NOMO-1 treated with dmso at 0.1 percent for 144 hours (cell line): ENCODE measurements around the gene SOX6.

Experiments used
- DNase-seq: peaks from one replicate; lab custom pipeline; 2025; ENCODE audit not compliant: unreplicated experiment; lab: John Stamatoyannopoulos, UW

Gene SOX6

GRCh38 chr11:16195651-16196050, 160.7 kb downstream of the SOX6 start:
- DNase-seq = no peak

GRCh38 chr11:16194566-16194965, 161.8 kb downstream of the SOX6 start:
- DNase-seq = no peak

GRCh38 chr11:16193897-16194381, 162.4 kb downstream of the SOX6 start:
- no peak for DNase-seq

DNA sequence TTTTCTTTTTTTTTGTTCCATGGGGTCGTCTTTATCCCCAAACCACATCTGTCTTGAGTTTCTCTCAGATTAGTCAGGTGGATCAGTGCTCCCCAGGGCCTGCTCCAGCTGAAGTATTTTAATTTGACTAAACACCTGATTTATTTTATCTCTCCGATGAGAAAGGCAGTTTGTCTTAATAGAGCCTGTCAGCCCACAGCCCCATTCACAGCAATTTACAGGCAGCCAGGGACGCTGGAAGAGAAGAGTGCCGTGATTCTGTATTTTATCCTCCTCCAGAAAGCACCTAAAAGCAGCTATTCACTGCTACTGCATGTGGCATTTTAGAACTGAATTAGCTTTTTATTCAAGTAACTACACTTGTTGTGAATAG, 164.5 kb downstream of the SOX6 start:
- DNase-seq = no peak

DNA sequence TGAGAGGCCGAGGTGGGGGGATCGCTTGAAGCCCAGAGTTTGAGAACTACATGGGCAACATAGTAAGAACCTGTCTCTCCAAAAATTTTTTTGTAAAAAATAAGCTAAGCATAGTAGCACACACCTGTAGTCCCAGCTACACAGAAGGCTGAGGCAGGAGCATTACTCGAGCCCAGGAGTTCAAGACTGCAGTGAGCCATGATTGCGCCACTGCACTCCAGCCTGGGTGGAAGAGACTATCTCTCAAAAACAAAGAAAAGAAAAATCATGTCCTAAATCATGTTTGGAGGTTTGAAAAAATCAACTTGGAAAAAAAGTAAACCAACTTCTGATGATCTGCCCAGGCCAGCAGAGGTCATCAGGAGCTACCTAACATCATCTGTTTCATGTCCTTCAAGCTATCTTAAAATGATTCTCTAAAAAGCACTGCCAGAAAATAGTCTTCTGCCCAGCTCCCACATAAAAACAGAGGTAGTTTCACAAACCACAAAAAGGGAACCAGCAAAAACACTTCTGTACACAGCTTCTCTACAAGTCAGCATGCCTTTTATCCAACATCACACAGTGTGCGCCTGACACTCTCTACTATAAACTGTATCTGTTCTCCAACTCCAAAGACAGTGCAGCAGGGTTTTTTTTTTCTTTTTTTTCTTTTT, 165.0 kb downstream of the SOX6 start:
- no peak for DNase-seq

- no peak for DNase-seq
Observed at GRCh38 chr11:16186680-16187079, 169.7 kb downstream of the SOX6 start.

- no peak for DNase-seq
Observed at GRCh38 chr11:16185042-16185441, 171.3 kb downstream of the SOX6 start.

- DNase-seq = no peak
Observed at GRCh38 chr11:16184588-16184987, 171.8 kb downstream of the SOX6 start.

GRCh38 chr11:16182553-16182952, 173.8 kb downstream of the SOX6 start:
- no peak for DNase-seq

DNA sequence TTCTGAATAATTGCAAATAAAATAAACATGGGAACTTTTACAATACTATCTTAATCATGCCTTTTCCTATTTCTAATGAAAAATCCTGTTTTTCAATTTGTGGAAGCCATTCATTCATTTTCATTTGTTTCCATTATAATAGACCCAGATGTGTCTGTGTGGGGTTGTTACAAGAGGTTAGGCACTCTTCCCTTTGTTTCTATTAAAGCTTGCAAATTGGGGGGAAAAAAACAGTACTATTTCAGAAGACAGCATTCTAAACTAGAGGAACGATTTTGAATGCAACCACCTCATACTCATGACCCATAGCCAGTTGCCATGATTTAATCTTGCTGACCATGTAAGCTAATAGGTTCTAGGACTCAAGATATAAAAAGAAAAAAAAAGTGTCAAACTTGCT, 175.5 kb downstream of the SOX6 start:
- DNase-seq = no peak

DNA sequence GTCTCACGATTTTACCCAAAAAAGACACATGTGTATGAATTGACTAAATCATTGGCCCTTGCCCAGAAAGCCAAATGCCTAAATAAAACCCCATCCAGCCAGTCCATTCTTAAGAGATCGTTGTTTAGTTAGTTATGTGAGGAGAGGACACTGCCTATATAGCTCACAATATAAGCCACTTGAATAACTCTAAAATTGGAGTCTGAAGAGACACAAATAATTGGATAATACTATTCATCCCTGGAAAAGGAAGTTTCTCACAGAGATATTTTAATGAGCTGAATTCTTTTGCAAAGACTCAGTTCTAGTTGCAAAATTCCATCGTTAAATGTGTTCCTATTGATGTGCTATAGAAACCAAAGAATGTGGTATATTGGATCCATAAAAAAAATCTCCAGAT, 176.7 kb downstream of the SOX6 start:
- no peak for DNase-seq

- no peak for DNase-seq
Observed at GRCh38 chr11:16178273-16178672, 178.1 kb downstream of the SOX6 start.

- no peak for DNase-seq
Observed at GRCh38 chr11:16177688-16178087, 178.7 kb downstream of the SOX6 start.

GRCh38 chr11:16173798-16174197, 182.5 kb downstream of the SOX6 start:
- DNase-seq = no peak

- DNase-seq = no peak
Observed at GRCh38 chr11:16171882-16172281, 184.5 kb downstream of the SOX6 start.

GRCh38 chr11:16169956-16170847, 186.1 kb downstream of the SOX6 start:
- DNase-seq = no peak

GRCh38 chr11:16169541-16169940, 186.8 kb downstream of the SOX6 start:
- no peak for DNase-seq

DNA sequence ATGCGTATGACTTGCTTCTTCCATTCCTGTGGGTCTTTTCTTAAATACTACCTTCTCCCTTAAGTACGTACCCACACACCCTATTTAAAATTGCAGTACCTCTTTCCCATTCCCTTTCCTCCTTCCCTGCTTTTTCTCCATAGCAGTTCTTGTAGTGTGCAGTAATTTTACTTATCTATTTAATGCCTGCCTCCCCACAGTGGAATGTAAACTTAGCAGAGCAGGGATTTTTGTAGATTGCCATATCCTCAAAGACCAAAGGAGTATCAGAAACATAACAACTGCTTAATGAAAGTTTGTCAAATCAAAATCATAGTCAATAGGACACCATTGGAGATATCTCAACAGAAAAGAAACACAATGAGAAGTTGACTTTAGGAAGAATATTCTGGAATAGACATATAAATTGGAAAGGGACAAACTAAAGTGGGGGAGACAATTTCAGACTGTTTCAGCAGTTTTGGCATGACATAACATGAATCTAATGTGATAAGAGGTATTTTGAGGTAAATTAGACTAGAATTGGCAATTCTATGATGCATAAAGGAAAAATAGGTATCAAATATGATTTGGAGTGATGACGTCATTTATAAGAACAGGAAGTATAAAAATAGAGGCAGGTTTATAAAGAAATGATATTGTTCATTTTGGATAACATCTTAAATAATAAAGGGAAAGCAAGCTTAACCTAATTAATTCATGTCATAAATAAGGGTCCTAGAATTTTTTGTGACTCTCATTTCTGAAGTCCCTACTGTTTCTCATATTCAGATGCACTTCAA, 188.4 kb downstream of the SOX6 start:
- no peak for DNase-seq

DNA sequence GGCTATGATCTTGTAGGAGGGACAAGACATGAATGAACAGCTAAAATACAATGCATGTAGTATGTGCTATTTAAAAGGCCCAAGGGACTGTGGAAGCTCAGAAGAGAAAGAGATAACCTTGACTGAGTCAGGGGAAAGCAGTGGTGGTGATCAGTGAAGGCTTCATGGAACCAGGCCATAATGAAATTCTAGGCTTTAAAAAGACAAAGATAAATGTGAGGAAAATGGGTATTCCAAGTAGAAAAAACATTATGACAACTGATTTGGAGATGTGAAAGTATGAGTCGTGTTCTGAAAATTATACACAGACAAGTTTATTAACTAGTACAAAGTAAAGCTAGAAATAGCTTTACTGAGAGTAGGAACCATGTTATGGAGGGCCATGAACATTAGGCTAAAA, 189.8 kb downstream of the SOX6 start:
- DNase-seq = no peak

DNA sequence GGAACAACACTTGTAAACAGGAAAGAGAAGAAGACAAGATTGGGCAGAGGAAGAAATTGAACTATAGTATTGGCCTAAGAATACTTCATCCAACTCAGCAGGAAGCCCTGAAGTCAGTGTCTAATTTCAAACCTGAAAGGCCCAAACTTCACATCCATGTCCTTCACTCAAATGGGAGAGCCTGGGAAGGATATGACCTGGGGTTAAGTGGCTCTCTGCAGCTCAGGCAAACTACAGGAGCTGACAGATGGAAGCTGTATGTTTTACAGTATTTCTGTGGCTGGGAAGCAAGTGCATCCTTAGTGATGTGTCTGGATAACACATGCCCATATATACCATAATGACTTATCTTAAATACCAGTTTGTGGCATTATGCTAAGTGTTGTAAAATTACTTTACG, 196.2 kb downstream of the SOX6 start:
- DNase-seq = no peak

GRCh38 chr11:16158426-16158994, 197.8 kb downstream of the SOX6 start:
- no peak for DNase-seq
